A673 (cell line): Measurements from ENCODE around the gene BTF3. TPM values are rescaled to one million over a fixed set of nuclear protein-coding genes. Genes with fewer than 3 reads are reported as not detected.

Experiments
- BruUV-seq: library from RNA; stranded (reverse); fragments of 400-500 nt; replicated peaks from 2 replicates; lab custom pipeline; 2021; lab: Mats Ljungman, UMichigan
- CTCF ChIA-PET: fragments of 300-600 bp; sonication (Branson Sonifier 250); formaldehyde crosslinking; loops from one replicate; lab custom pipeline; 2022; ENCODE audit warnings: antibody characterized with exemption; lab: Charles Lee
- POLR2A ChIA-PET: fragments of 300-600 bp; sonication (Branson Sonifier 250); formaldehyde crosslinking; loops from one replicate; lab custom pipeline; 2022; ENCODE audit warnings: antibody characterized with exemption; ENCODE audit not compliant: low non-redundant PET; lab: Charles Lee
- DNase-seq: peaks from one replicate; pipeline ENCODE4 v3.0.0-alpha.2; 2015; ENCODE audit warnings: low spot score
- H3K27ac ChIP-seq: fragments of 200-600 bp; sonication (generic); 2 replicates; pipeline ENCODE4 v1.5.1; 2016; ENCODE audit warnings: mixed run types, low read depth, mild to moderate bottlenecking, mixed read lengths, antibody characterized with exemption, low read length; ENCODE audit not compliant: poor library complexity, severe bottlenecking
- H3K27me3 ChIP-seq: fragments of 200-600 bp; sonication (generic); replicated peaks from 2 replicates; pipeline ENCODE4 v1.6.1; 2017; ENCODE audit warnings: mixed run types, low read depth, mild to moderate bottlenecking, mixed read lengths, antibody characterized with exemption, low read length; ENCODE audit not compliant: insufficient read depth, poor library complexity
- H3K36me3 ChIP-seq: fragments of 200-600 bp; sonication (generic); 2 replicates; pipeline ENCODE4 v1.6.1; 2016; ENCODE audit warnings: mixed run types, mild to moderate bottlenecking, mixed read lengths, antibody characterized with exemption, low read length; ENCODE audit not compliant: insufficient read depth, poor library complexity, severe bottlenecking
- H3K4me1 ChIP-seq: fragments of 200-600 bp; sonication (generic); 2 replicates; pipeline ENCODE4 v1.6.1; 2017; ENCODE audit warnings: mixed run types, mild to moderate bottlenecking, mixed read lengths, antibody characterized with exemption, low read length; ENCODE audit not compliant: insufficient read depth, poor library complexity, severe bottlenecking
- H3K4me3 ChIP-seq: fragments of 200-600 bp; sonication (generic); 2 replicates; pipeline ENCODE4 v1.5.1; 2016; ENCODE audit warnings: low read depth, mixed run types, mild to moderate bottlenecking, mixed read lengths, low read length; ENCODE audit not compliant: poor library complexity, severe bottlenecking
- H3K9me3 ChIP-seq: fragments of 200-600 bp; sonication (generic); 2 replicates; pipeline ENCODE4 v1.6.1; 2016; ENCODE audit warnings: mixed run types, low read depth, mild to moderate bottlenecking, mixed read lengths, antibody characterized with exemption, low read length; ENCODE audit not compliant: poor library complexity, severe bottlenecking
- EZH2 ChIP-seq: fragments of 200-600 bp; sonication (generic); IDR thresholded peaks from 2 replicates; pipeline ENCODE4 v1.6.1; 2017; ENCODE audit warnings: borderline replicate concordance, low read depth, mild to moderate bottlenecking, mixed read lengths, antibody characterized with exemption, low read length; ENCODE audit not compliant: poor library complexity, severe bottlenecking
- intact Hi-C: fragments of 100-400 bp; cut with micrococcal nuclease; formaldehyde crosslinking; loops from one replicate; pipeline ENCODE4 v1.10.0; 2022; ENCODE audit not compliant: unreplicated experiment
- total RNA-seq: library from RNA; stranded (reverse); gene quantifications from 2 replicates; pipeline ENCODE4 v1.2.3, GENCODE V29; 2021
- TF ChIP-seq, protein P1 (sequence below): fragments of 300-800, 200-600 bp; sonication (generic); conservative IDR thresholded peaks from 2 replicates; pipeline ENCODE4 v1.5.1; 2017; ENCODE audit warnings: low read depth, mild to moderate bottlenecking, antibody characterized with exemption, low read length, moderate library complexity, mixed read lengths

The BTF3 gene
- total RNA-seq, 1 experiment from 2014 or later = 729 TPM

DNA sequence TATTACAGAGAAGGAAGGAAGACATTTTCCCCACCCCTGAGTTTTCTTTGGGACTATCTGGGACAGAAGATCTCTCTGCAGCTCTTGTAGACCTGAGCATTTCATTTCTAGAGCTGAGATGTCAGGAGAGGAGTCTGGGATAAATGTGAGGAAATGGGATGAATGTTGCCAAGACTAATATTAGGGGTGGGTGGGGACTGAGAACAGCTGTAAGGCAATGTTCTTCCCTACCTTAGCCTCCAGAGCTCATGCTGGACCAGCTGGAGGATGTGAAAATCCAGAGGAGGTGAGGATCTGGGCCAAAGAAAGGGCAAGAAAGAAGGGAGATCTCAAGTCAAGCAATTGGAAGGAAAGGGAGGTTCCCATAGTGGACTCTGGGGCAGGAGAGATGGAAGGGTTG, 26.6 kb upstream of the BTF3 start:
- DNase-seq = no peak
- CTCF ChIA-PET = no interaction called here
- intact Hi-C loops = no loop called here
- no TSS peak for BruUV-seq
- H3K27ac ChIP-seq = no peak overlapping the region
- no peak for TF ChIP-seq EZH2
- TF ChIP-seq, protein P1, sequence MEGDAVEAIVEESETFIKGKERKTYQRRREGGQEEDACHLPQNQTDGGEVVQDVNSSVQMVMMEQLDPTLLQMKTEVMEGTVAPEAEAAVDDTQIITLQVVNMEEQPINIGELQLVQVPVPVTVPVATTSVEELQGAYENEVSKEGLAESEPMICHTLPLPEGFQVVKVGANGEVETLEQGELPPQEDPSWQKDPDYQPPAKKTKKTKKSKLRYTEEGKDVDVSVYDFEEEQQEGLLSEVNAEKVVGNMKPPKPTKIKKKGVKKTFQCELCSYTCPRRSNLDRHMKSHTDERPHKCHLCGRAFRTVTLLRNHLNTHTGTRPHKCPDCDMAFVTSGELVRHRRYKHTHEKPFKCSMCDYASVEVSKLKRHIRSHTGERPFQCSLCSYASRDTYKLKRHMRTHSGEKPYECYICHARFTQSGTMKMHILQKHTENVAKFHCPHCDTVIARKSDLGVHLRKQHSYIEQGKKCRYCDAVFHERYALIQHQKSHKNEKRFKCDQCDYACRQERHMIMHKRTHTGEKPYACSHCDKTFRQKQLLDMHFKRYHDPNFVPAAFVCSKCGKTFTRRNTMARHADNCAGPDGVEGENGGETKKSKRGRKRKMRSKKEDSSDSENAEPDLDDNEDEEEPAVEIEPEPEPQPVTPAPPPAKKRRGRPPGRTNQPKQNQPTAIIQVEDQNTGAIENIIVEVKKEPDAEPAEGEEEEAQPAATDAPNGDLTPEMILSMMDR = no peak
- H3K9me3 ChIP-seq = no peaks in the 10 kb centered on the region
- H3K36me3 ChIP-seq = no peaks in the 10 kb centered on the region
- no peak overlapping the region for H3K4me3 ChIP-seq
- H3K27me3 ChIP-seq = no peaks in the 10 kb centered on the region
- POLR2A ChIA-PET = no interaction called here
- no peaks in the 10 kb centered on the region for H3K4me1 ChIP-seq

DNA sequence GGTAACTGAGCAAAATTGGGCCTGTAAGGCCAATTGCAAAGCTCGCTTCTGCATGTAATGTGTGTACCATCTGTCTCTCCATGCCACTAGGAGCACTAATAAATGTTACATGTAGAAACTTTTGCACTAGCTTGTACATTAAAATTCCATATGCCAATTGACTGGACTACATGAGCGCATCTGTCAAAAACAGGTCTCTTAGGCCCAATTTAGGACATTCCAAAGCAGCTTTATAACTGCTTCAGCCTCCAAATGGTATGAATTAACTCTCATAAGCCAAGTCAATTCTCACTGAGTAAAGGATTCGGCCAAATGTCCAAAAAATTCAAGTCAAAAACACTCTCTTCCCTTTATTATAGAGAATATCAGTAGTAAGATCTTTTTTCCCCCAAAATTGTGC, 26.1 kb upstream of the BTF3 start:
- TF ChIP-seq, protein P1 = no peak
- TF ChIP-seq EZH2 = no peak
- H3K36me3 ChIP-seq = no peaks in the 10 kb centered on the region
- H3K9me3 ChIP-seq = no peaks in the 10 kb centered on the region
- intact Hi-C loops = no loop called here
- ChIA-PET CTCF (no interaction called here), POLR2A (no interaction called here)
- no peaks in the 10 kb centered on the region for H3K27me3 ChIP-seq
- no peak overlapping the region for H3K27ac ChIP-seq
- H3K4me1 ChIP-seq = no peaks in the 10 kb centered on the region
- no peak overlapping the region for H3K4me3 ChIP-seq
- BruUV-seq = no TSS peak
- DNase-seq = no peak

DNA sequence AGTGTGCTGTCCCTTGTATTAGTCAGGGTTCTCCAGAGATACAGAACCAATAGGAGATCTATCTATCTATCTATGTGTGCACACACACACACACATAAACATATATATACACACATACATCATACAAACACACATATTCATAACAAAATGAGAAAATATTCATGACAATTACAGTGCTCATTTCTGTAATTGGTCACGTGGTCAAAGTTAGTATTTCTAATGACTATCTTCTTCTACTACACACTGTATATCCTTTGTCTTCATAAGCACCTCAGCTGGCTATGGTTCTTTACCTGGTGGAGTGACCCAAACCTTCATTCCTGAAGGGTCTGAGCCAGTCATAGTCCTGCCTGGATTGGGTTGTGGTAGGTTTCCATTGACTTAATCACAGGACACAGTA, 17.7 kb upstream of the BTF3 start:
- Histone ChIP-seq H3K9me3 (no peaks in the 10 kb centered on the region), H3K4me1 (no peaks in the 10 kb centered on the region), H3K36me3 (no peaks in the 10 kb centered on the region), H3K27me3 (no peaks in the 10 kb centered on the region), H3K27ac (no peak overlapping the region), H3K4me3 (no peak overlapping the region)
- TF ChIP-seq, protein P1 = no peak
- no peak for TF ChIP-seq EZH2
- intact Hi-C loops = no loop called here
- POLR2A ChIA-PET = no interaction called here
- BruUV-seq = no TSS peak
- CTCF ChIA-PET = no interaction called here
- DNase-seq = no peak
